HepG2 (cell line): Measurements from ENCODE around the gene KMT2D. TPM values are rescaled to one million over a fixed set of nuclear protein-coding genes. Genes with fewer than 3 reads are reported as not detected.

Source experiments
- DMAP1 ChIP-seq: IDR thresholded peaks from 2 replicates; pipeline ENCODE4 v1.6.1; 2016
- MTA3 ChIP-seq: sonication (generic); formaldehyde crosslinking; IDR thresholded peaks from 2 replicates; pipeline ENCODE4 v1.4.0; 2020; ENCODE audit warnings: missing genetic modification reagents
- NFE2L1 ChIP-seq: sonication (generic); formaldehyde crosslinking; IDR thresholded peaks from 2 replicates; pipeline ENCODE4 v1.4.0; 2020; ENCODE audit warnings: missing genetic modification reagents, mild to moderate bottlenecking, borderline replicate concordance
- NR2F1 ChIP-seq, 2 experiments: fragments of 450-650 bp in 1 of 2; formaldehyde crosslinking in 1 of 2; IDR thresholded peaks; 2 replicates each; pipeline versions ENCODE4 v1.5.0 to v1.6.1; 2016 to 2020; ENCODE audit warnings: mild to moderate bottlenecking in 1 of 2, missing compliant biosample characterization in 1 of 2, missing genetic modification reagents in 1 of 2, moderate library complexity in 1 of 2
- PAWR ChIP-seq: sonication (generic); formaldehyde crosslinking; IDR thresholded peaks from 2 replicates; pipeline ENCODE4 v1.4.0; 2020; ENCODE audit warnings: missing genetic modification reagents, mild to moderate bottlenecking, borderline replicate concordance
- REL ChIP-seq: sonication (generic); formaldehyde crosslinking; conservative IDR thresholded peaks from 2 replicates; pipeline ENCODE4 v1.8.0; 2022; ENCODE audit warnings: mild to moderate bottlenecking, missing genetic modification reagents, moderate library complexity
- SIN3A ChIP-seq: IDR thresholded peaks from 2 replicates; pipeline ENCODE4 v1.6.1; 2011; ENCODE audit warnings: low read depth, mild to moderate bottlenecking, control low read depth, low read length, borderline replicate concordance
- SP140L ChIP-seq: sonication (generic); formaldehyde crosslinking; IDR thresholded peaks from 2 replicates; pipeline ENCODE4 v1.4.0; 2020; ENCODE audit warnings: missing genetic modification reagents, borderline replicate concordance
- ZBTB3 ChIP-seq: sonication (generic); formaldehyde crosslinking; IDR thresholded peaks from 2 replicates; pipeline ENCODE4 v1.4.0; 2020; ENCODE audit warnings: low read depth, mild to moderate bottlenecking, moderate library complexity, missing genetic modification reagents, borderline replicate concordance
- polyA plus RNA-seq, 8 experiments: library from polyadenylated mRNA; depleted of rRNA in 3 of 8; stranded (reverse) in 7 of 8; unstranded in 1 of 8; fragments of >200 nt; fragmentation: Illumina TruSeq in 4 of 8; extraction: Trizol in 4 of 8; gene quantifications; 2 replicates each; pipeline versions ENCODE4 v1.2.1 to v1.2.3, GENCODE V29; 2011 to 2016; ENCODE audit warnings: low read depth in 4 of 8, missing spikeins in 1 of 8, mixed read lengths in 1 of 8; ENCODE audit not compliant: insufficient read depth in 1 of 8
- total RNA-seq, 5 experiments: library from RNA; depleted of rRNA; stranded (reverse); fragments of >200 nt; fragmentation: Illumina TruSeq; extraction: Trizol; gene quantifications; 2 replicates each; pipeline ENCODE4 v1.2.3, GENCODE V29; 2016; ENCODE audit warnings: low read depth in 1 of 5
- TF ChIP-seq, protein P1 (sequence below): sonication (generic); formaldehyde crosslinking; IDR thresholded peaks from 2 replicates; pipeline ENCODE4 v1.4.0; 2020; ENCODE audit warnings: missing genetic modification reagents
- TF ChIP-seq, protein P2 (sequence below): sonication (generic); formaldehyde crosslinking; IDR thresholded peaks from one replicate; pipeline ENCODE4 v1.5.1; 2020; ENCODE audit warnings: mild to moderate bottlenecking, missing genetic modification reagents; ENCODE audit errors: not compliant biosample characterization
- TF ChIP-seq, protein P3 (sequence below): sonication (generic); formaldehyde crosslinking; IDR thresholded peaks from 2 replicates; pipeline ENCODE4 v1.4.0; 2020; ENCODE audit warnings: missing genetic modification reagents, borderline replicate concordance

KMT2D gene
- total and polyA plus RNA-seq, 2 of the 13 experiments (the other 11 are each of a cell fraction or from before 2014, with no cell fraction given), result 8.1 to 10.4 TPM

DNA sequence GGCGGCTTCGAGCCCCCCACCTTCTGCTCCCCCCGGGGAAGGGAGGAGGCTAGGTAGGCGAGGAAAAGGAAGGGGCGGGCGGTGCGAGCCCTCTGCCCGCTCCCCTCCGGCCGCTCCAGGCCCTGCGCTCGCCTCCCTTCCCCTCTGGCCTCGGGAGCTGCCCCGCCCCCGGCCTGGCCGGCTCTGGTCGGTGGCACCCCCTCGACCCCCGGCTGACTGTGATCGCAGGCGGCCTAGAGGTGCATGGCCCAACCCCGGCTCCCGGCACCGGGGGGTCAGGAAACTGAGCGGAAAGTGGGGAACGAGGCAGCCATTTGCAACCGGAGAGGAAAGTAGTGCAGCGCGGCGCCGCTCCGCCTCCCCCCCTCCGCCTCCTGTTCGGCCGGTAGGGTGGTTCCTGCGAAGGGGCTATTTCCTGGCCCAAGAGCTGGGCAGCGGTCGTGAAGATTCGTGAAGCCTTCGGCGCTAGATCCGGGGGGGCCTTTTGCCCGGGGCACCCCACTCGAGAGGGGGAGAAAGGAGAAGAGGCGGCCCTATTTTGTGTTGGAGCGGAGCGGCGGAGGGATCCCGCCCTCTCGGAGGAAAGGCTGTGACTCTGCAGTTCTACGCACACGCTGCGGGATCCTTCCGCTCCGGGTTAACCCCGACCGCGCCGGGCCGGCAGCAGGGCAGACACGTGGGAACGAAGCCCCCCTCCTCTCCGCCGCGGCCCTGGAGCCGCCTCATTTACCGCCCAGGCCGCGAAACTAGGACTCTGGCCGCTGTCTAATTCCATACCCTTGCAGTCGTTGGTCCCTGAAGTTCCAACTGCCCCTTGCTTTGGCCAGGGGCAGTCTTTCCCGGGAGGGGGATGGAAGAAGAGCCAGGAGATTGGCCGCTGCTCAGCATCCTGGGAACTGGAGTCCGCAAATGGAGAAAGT lies at the start of gene KMT2D (continued):
- TF ChIP-seq, protein P1, sequence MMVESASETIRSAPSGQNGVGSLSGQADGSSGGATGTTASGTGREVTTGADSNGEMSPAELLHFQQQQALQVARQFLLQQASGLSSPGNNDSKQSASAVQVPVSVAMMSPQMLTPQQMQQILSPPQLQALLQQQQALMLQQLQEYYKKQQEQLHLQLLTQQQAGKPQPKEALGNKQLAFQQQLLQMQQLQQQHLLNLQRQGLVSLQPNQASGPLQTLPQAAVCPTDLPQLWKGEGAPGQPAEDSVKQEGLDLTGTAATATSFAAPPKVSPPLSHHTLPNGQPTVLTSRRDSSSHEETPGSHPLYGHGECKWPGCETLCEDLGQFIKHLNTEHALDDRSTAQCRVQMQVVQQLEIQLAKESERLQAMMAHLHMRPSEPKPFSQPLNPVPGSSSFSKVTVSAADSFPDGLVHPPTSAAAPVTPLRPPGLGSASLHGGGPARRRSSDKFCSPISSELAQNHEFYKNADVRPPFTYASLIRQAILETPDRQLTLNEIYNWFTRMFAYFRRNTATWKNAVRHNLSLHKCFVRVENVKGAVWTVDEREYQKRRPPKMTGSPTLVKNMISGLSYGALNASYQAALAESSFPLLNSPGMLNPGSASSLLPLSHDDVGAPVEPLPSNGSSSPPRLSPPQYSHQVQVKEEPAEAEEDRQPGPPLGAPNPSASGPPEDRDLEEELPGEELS (CRISPR knock-in tag), result peak; percentile 66
- TF ChIP-seq SIN3A (peak; percentile 80; the same call in 1 of the 2 replicates), MTA3 (no peak), DMAP1 (peak; percentile 99), ZBTB3 (CRISPR knock-in tag) (no peak), PAWR (CRISPR knock-in tag) (no peak), NR2F1 (CRISPR knock-in tag; IDR thresholded peaks at IDR 0.05) (no peak), NFE2L1 (CRISPR knock-in tag) (peak; percentile 99), REL (CRISPR knock-in tag) (peak; percentile 82; the same call in 1 of the 2 replicates), SP140L (no peak)
- TF ChIP-seq, protein P2, sequence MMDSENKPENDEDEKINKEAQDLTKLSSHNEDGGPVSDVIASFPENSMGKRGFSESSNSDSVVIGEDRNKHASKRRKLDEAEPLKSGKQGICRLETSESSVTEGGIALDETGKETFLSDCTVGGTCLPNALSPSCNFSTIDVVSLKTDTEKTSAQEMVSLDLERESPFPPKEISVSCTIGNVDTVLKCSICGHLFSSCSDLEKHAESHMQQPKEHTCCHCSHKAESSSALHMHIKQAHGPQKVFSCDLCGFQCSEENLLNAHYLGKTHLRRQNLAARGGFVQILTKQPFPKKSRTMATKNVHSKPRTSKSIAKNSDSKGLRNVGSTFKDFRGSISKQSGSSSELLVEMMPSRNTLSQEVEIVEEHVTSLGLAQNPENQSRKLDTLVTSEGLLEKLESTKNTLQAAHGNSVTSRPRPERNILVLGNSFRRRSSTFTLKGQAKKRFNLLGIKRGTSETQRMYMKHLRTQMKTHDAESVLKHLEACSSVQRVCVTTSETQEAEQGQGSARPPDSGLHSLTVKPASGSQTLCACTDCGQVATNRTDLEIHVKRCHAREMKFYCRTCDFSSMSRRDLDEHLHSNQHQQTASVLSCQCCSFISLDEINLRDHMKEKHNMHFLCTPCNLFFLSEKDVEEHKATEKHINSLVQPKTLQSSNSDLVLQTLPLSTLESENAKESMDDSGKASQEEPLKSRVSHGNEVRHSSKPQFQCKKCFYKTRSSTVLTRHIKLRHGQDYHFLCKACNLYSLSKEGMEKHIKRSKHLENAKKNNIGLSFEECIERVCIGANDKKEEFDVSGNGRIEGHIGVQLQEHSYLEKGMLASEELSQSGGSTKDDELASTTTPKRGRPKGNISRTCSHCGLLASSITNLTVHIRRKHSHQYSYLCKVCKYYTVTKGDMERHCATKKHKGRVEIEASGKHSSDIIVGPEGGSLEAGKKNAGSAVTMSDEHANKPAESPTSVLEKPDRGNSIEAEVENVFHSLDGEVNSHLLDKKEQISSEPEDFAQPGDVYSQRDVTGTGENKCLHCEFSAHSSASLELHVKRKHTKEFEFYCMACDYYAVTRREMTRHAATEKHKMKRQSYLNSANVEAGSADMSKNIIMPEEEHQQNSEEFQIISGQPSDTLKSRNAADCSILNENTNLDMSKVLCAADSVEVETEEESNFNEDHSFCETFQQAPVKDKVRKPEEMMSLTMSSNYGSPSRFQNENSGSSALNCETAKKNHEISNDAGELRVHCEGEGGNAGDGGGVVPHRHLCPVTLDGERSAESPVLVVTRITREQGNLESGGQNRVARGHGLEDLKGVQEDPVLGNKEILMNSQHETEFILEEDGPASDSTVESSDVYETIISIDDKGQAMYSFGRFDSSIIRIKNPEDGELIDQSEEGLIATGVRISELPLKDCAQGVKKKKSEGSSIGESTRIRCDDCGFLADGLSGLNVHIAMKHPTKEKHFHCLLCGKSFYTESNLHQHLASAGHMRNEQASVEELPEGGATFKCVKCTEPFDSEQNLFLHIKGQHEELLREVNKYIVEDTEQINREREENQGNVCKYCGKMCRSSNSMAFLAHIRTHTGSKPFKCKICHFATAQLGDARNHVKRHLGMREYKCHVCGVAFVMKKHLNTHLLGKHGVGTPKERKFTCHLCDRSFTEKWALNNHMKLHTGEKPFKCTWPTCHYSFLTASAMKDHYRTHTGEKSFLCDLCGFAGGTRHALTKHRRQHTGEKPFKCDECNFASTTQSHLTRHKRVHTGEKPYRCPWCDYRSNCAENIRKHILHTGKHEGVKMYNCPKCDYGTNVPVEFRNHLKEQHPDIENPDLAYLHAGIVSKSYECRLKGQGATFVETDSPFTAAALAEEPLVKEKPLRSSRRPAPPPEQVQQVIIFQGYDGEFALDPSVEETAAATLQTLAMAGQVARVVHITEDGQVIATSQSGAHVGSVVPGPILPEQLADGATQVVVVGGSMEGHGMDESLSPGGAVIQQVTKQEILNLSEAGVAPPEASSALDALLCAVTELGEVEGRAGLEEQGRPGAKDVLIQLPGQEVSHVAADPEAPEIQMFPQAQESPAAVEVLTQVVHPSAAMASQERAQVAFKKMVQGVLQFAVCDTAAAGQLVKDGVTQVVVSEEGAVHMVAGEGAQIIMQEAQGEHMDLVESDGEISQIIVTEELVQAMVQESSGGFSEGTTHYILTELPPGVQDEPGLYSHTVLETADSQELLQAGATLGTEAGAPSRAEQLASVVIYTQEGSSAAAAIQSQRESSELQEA (CRISPR knock-in tag), result peak; percentile 92
- TF ChIP-seq, protein P3, sequence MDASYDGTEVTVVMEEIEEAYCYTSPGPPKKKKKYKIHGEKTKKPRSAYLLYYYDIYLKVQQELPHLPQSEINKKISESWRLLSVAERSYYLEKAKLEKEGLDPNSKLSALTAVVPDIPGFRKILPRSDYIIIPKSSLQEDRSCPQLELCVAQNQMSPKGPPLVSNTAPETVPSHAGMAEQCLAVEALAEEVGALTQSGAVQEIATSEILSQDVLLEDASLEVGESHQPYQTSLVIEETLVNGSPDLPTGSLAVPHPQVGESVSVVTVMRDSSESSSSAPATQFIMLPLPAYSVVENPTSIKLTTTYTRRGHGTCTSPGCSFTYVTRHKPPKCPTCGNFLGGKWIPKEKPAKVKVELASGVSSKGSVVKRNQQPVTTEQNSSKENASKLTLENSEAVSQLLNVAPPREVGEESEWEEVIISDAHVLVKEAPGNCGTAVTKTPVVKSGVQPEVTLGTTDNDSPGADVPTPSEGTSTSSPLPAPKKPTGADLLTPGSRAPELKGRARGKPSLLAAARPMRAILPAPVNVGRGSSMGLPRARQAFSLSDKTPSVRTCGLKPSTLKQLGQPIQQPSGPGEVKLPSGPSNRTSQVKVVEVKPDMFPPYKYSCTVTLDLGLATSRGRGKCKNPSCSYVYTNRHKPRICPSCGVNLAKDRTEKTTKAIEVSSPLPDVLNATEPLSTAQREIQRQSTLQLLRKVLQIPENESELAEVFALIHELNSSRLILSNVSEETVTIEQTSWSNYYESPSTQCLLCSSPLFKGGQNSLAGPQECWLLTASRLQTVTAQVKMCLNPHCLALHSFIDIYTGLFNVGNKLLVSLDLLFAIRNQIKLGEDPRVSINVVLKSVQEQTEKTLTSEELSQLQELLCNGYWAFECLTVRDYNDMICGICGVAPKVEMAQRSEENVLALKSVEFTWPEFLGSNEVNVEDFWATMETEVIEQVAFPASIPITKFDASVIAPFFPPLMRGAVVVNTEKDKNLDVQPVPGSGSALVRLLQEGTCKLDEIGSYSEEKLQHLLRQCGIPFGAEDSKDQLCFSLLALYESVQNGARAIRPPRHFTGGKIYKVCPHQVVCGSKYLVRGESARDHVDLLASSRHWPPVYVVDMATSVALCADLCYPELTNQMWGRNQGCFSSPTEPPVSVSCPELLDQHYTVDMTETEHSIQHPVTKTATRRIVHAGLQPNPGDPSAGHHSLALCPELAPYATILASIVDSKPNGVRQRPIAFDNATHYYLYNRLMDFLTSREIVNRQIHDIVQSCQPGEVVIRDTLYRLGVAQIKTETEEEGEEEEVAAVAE (CRISPR knock-in tag), result peak; percentile 71; the same call in 1 of the 2 replicates
